ENCODE data around the gene DAZAP1. TPM values are rescaled to one million over a fixed set of nuclear protein-coding genes. Genes with fewer than 3 reads are reported as not detected.

DAZAP1 gene
- total RNA-seq, 2 donors from 2014 or later, result 32.6 to 47.5 TPM

DNA sequence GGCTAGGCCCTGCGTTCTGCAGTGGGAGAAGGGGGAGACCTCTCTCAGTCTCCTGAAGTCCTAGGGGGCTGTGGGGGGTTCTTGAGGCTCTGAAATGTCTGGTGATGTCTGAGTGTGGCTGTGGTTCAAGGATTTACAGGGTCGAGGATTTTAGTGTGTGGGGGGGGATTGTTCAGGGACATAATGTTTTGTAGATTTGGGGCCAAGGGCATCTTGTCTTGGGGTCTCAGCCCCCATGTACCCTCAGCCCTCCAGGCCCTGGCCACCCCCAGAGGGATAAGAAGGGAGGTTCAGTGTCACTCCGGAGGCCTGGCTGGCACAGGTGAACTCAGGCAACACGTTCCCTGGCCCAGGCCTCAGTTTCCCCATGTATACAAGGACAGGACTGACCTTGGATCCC, 40.1 kb downstream of the DAZAP1 start:
- Histone ChIP-seq H3K27ac (no peak overlapping the region), H3K4me1 (peaks cover 0 to 28% of the 10 kb centered on the region in 2 donors), H3K9me3 (no peaks in the 10 kb centered on the region), H3K27me3 (peaks cover 24 to 45% of the 10 kb centered on the region in 2 donors), H3K36me3 (peaks cover 2% of the 10 kb centered on the region), H3K4me3 (no peak overlapping the region)
- DNase-seq (ENCODE audit: low spot score), result no peak
- TF ChIP-seq, protein P1, sequence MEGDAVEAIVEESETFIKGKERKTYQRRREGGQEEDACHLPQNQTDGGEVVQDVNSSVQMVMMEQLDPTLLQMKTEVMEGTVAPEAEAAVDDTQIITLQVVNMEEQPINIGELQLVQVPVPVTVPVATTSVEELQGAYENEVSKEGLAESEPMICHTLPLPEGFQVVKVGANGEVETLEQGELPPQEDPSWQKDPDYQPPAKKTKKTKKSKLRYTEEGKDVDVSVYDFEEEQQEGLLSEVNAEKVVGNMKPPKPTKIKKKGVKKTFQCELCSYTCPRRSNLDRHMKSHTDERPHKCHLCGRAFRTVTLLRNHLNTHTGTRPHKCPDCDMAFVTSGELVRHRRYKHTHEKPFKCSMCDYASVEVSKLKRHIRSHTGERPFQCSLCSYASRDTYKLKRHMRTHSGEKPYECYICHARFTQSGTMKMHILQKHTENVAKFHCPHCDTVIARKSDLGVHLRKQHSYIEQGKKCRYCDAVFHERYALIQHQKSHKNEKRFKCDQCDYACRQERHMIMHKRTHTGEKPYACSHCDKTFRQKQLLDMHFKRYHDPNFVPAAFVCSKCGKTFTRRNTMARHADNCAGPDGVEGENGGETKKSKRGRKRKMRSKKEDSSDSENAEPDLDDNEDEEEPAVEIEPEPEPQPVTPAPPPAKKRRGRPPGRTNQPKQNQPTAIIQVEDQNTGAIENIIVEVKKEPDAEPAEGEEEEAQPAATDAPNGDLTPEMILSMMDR (IDR thresholded peaks at IDR 0.05), result no peak

DNA sequence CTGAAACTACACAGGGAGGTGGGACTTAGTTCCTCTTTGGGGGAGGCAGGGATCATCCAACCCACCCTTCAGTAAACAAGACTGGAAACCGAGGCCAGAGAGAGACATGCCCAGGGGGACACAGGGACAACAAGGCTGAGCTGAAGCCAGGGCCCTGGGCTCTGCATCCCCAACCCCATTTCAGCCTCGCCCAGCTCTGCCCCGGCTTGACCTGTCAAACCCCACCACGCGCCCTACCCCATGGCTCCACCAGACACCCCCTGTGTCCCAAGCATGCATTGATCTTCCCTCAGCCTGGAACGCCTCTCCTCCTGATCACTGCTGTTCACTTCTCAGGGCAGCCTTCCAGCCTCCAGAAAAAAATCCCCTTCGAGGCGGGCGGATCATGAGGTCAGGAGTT, 40.6 kb downstream of the DAZAP1 start:
- Histone ChIP-seq H3K4me1 (peaks cover 0 to 32% of the 10 kb centered on the region in 2 donors), H3K4me3 (no peak overlapping the region), H3K27ac (no peak overlapping the region), H3K9me3 (no peaks in the 10 kb centered on the region), H3K27me3 (peaks cover 26 to 45% of the 10 kb centered on the region in 2 donors), H3K36me3 (no peaks in the 10 kb centered on the region)
- no peak for DNase-seq (ENCODE audit: low spot score)
- TF ChIP-seq, protein P1 (IDR thresholded peaks at IDR 0.05), result no peak

DNA sequence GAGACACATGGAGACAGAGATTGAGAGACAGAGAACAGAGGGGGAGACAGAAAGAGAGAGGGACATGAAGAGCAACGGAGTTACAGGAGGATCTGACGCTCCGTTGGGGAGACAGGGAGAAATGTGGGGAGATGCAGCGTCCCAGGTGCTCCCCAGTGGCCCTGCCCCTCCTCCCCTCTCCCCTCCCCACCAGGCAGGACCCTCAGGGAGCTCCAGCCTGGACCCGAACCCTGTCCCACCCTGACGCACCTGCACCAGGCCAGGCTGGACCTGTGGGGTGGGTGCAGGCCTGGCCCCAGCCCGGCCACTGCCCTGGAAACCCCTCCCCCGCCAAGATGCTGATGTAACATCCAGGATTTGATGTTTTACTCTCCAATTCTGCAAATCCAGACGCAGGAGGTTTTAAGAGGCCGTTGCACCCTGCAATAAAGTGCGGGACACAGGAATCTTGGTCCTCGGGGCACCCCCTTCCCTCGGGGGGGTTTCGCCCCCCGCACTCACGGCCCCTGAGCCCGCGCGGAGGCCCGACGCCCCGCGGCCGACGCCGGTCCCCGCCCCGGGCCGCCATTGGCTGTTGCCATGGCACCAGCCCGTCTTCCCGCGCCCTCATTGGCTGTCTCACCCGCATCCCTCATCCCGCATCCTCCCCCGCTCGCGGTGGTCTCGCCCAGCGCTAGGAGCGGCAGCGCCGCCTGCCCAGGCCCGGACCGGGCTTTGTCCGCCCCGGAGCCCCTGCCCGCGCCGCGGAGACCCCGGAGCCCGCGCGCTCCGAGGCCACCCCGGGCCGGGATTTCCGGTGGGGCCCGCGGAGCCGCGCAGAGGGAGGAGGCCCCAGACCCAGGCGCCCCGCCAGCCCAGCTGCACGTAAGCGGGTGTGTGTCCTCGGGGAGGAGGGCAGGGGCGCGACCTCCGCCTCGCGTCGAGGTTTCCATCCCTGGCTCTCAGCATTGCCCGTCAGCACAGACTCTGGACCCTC, 42.4 kb downstream of the DAZAP1 start, which contains the start of gene APC2:
TSS of gene APC2 (plus strand) at position 655 of the 976 bp plus-strand sequence. CDS start 2,881 bp downstream, outside the sequence.
- Histone ChIP-seq H3K4me1 (peaks cover 0 to 42% of the 10 kb centered on the region in 2 donors), H3K4me3 (no peak within 1 kb of the TSS), H3K36me3 (no peaks in the 10 kb centered on the region), H3K27ac (no peak within 1 kb of the TSS), H3K27me3 (peaks cover 29 to 52% of the 10 kb centered on the region in 2 donors), H3K9me3 (no peaks in the 10 kb centered on the region)
- TF ChIP-seq, protein P1 (IDR thresholded peaks at IDR 0.05), result no peak
- DNase-seq (ENCODE audit: low spot score), result no peak

DNA sequence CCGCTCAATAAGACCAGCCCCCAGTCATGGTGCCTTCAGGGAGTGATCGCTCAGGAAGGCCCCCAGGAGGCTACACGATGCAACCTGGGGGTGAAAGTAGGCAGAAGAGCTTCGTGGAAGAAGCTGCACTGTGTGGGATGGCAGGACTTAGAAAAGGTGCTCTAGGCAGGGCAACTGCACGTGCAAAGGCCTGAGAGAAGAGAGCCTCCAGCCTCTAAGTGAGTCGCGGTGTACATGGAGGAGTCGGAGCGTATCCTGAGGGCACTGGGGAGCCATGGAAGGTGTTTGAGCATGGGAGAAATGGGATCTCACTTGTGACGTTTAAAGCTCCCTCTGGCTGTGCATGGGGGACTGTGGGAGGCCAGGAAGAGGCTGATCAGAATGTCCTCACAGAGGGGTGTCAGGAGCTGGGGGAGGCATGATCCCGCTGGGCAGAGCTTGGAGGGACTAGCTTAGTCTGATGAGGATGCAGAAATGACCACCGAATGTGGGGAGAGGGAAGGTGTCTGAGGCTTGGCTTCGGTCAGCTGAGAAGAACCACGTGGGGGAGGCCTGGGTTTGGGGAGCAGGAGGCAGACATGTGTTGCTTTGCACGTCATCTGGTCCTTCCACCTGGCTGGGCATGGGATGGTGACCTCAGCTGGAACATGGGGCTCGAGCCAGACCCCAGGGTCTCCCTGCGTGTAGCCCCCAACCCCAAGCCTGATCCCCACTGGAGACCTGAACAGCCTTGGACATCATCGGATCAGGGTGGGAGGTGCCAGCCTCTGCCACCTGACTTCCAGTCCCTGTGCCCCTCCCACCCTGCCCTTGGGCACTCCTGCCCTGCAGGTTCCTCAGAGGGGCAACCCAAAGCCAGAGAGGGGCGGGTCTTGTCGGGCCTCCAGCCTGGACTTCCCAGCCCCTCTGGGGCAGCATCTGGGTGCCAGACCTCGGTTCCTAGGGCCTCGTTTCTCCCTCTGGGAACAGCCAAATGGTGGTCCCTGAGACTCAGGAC, 43.6 kb downstream of the DAZAP1 start:
- Histone ChIP-seq H3K4me3 (no peak overlapping the region), H3K36me3 (no peaks in the 10 kb centered on the region), H3K9me3 (no peaks in the 10 kb centered on the region), H3K27ac (no peak overlapping the region), H3K27me3 (peaks cover 27 to 63% of the 10 kb centered on the region in 2 donors), H3K4me1 (peaks cover 0 to 41% of the 10 kb centered on the region in 2 donors)
- TF ChIP-seq, protein P1 (IDR thresholded peaks at IDR 0.05), result no peak
- no peak for DNase-seq (ENCODE audit: low spot score)
